ENCODE measurements around the gene CFAP70. TPM values are rescaled to one million over a fixed set of nuclear protein-coding genes. Genes with fewer than 3 reads are reported as not detected.
A peak's percentile ranks its signal among the peaks of the same experiment; 100 is the strongest.

CFAP70 gene
- total RNA-seq, 1 donor from 2014 or later: 0.86 TPM

DNA sequence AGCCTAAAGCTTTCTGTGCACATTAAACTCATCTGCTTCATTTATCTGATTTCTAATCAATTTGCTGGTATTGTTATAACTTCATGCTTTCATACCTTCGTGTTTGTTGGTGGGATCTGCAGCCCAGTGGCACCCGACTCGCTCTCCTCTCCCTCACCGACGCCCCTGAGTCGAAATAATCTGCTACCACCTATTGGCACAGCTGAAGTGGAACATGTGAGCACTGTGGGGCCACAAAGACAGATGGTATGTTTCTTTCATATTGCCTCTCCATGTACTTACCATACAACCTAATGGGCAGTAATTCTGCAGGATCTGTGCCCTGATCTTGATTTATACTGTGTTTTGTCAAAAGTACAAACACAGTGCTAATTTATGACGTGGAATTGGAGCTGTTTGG is 124.0 kb downstream of the CFAP70 start:
- TF ChIP-seq, protein P1, sequence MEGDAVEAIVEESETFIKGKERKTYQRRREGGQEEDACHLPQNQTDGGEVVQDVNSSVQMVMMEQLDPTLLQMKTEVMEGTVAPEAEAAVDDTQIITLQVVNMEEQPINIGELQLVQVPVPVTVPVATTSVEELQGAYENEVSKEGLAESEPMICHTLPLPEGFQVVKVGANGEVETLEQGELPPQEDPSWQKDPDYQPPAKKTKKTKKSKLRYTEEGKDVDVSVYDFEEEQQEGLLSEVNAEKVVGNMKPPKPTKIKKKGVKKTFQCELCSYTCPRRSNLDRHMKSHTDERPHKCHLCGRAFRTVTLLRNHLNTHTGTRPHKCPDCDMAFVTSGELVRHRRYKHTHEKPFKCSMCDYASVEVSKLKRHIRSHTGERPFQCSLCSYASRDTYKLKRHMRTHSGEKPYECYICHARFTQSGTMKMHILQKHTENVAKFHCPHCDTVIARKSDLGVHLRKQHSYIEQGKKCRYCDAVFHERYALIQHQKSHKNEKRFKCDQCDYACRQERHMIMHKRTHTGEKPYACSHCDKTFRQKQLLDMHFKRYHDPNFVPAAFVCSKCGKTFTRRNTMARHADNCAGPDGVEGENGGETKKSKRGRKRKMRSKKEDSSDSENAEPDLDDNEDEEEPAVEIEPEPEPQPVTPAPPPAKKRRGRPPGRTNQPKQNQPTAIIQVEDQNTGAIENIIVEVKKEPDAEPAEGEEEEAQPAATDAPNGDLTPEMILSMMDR (IDR thresholded peaks at IDR 0.05): no peak
- Mint-ChIP-seq H3K27ac (ENCODE audit: unreplicated experiment) (no peak overlapping the region), H3K27me3 (ENCODE audit: unreplicated experiment) (no peaks in the 10 kb centered on the region), H3K4me1 (ENCODE audit: unreplicated experiment) (no peaks in the 10 kb centered on the region), H3K36me3 (ENCODE audit: unreplicated experiment) (peaks cover 24% of the 10 kb centered on the region), H3K4me3 (ENCODE audit: unreplicated experiment) (no peak overlapping the region), H3K9me3 (ENCODE audit: unreplicated experiment) (no peaks in the 10 kb centered on the region)
- no peak for DNase-seq (ENCODE audit: extremely low spot score, unreplicated experiment)

DNA sequence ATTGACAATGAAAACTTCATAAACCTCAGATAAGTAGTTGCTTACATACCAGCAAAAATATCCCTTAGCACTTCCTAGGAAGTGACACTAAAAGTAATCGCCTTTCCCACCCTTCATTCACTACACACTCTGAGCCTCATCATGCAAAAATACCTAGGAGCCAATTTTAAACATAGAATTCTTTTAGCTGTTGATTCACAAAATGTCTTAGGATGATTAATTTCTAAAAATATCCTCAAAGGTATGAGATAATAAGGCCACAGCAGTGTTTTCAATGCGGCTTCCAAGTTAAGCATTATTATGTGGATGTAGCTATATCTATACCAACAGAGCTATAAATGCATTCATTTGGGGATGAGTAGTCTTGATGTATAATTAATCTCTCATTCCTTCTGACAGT is 124.8 kb downstream of the CFAP70 start:
- no peaks in the 10 kb centered on the region for H3K9me3 Mint-ChIP-seq (ENCODE audit: unreplicated experiment)
- DNase-seq (ENCODE audit: extremely low spot score, unreplicated experiment): no peak
- H3K36me3 Mint-ChIP-seq (ENCODE audit: unreplicated experiment): peaks cover 24% of the 10 kb centered on the region
- H3K27me3 Mint-ChIP-seq (ENCODE audit: unreplicated experiment): no peaks in the 10 kb centered on the region
- TF ChIP-seq, protein P1 (IDR thresholded peaks at IDR 0.05): no peak
- no peaks in the 10 kb centered on the region for H3K4me1 Mint-ChIP-seq (ENCODE audit: unreplicated experiment)
- H3K4me3 Mint-ChIP-seq (ENCODE audit: unreplicated experiment): no peak overlapping the region
- H3K27ac Mint-ChIP-seq (ENCODE audit: unreplicated experiment): no peak overlapping the region

DNA sequence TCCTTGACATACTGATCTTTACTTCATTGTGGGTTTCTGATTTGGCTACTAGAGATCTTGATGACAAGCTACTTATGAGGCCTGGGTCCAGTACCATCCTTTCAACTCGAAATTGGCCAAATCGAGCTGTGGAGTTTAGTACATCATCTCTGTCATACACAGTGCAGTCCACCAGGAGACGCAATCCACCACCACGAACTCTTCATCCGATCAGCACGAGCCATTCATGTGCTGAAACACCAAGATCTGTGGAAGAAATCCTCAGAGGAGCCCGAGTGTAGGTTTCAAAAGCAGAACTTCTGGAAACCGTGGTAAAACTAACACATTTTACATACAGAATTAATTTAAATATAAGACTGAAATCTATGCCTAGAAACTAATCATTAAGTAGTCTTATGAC is 125.8 kb downstream of the CFAP70 start:
- Mint-ChIP-seq H3K27ac (ENCODE audit: unreplicated experiment) (no peak overlapping the region), H3K9me3 (ENCODE audit: unreplicated experiment) (no peaks in the 10 kb centered on the region), H3K4me3 (ENCODE audit: unreplicated experiment) (no peak overlapping the region), H3K4me1 (ENCODE audit: unreplicated experiment) (no peaks in the 10 kb centered on the region), H3K36me3 (ENCODE audit: unreplicated experiment) (peaks cover 30% of the 10 kb centered on the region), H3K27me3 (ENCODE audit: unreplicated experiment) (no peaks in the 10 kb centered on the region)
- TF ChIP-seq, protein P1 (IDR thresholded peaks at IDR 0.05): peak; percentile 8
- no peak for DNase-seq (ENCODE audit: extremely low spot score, unreplicated experiment)

DNA sequence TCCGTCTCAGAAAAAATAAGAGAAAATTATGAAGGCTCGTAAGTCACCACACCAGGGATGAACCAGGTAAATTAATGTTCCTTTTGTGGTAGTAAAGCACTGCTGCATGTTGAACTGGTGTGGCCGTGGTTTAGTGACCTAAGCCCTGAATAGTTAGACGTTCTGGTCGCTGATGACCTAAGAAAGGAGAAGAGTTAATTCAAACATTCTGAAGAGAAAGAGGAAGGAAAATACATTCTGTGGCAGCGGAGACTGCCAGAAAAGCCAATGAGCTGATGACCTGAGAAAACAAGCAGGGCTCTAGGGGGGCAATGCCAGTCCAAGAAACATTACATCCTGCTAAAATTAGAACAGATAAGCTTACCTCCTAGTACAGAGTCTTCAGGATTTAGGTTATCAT is 129.1 kb downstream of the CFAP70 start:
- no peak overlapping the region for H3K27ac Mint-ChIP-seq (ENCODE audit: unreplicated experiment)

DNA sequence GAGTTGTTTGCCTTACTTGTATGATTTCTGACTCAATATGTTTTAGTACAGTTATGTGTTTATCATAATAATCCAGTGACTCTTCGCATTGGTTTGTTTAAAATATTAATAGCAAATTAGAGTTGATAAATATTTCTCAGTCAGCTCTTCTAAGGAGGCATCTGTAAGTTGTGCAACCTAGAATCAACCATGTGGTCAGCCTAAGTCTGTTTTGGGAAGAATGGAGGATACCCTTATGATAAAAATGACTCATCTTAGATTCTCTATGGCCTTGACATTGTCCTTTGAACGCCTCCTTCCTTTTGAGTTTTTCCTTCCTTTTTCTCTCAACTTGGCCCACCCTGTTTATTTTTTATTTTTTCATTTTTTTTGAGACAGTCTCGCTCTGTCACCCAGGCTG is 130.4 kb downstream of the CFAP70 start:
- Mint-ChIP-seq H3K36me3 (ENCODE audit: unreplicated experiment) (peaks cover 28% of the 10 kb centered on the region), H3K4me3 (ENCODE audit: unreplicated experiment) (no peak overlapping the region), H3K4me1 (ENCODE audit: unreplicated experiment) (no peaks in the 10 kb centered on the region), H3K27me3 (ENCODE audit: unreplicated experiment) (no peaks in the 10 kb centered on the region), H3K9me3 (ENCODE audit: unreplicated experiment) (no peaks in the 10 kb centered on the region), H3K27ac (ENCODE audit: unreplicated experiment) (no peak overlapping the region)
- TF ChIP-seq, protein P1 (IDR thresholded peaks at IDR 0.05): no peak
- no peak for DNase-seq (ENCODE audit: extremely low spot score, unreplicated experiment)

More for the DNA sequence above, 129.1 kb downstream of the CFAP70 start:
- Mint-ChIP-seq H3K4me1 (ENCODE audit: unreplicated experiment) (no peaks in the 10 kb centered on the region), H3K4me3 (ENCODE audit: unreplicated experiment) (no peak overlapping the region), H3K27me3 (ENCODE audit: unreplicated experiment) (no peaks in the 10 kb centered on the region), H3K36me3 (ENCODE audit: unreplicated experiment) (peaks cover 31% of the 10 kb centered on the region), H3K9me3 (ENCODE audit: unreplicated experiment) (no peaks in the 10 kb centered on the region)
- DNase-seq (ENCODE audit: extremely low spot score, unreplicated experiment): no peak
- TF ChIP-seq, protein P1 (IDR thresholded peaks at IDR 0.05): no peak

Data from osteocyte (in vitro differentiated cells).